Transverse colon (tissue), 4 donors: ENCODE data around the gene CRTC2.

Experiments used
- EP300 ChIP-seq: sonication (generic); formaldehyde crosslinking; IDR thresholded peaks from one replicate; pipeline ENCODE4 v1.6.1; 2017; ENCODE audit warnings: antibody characterized with exemption, low read depth
- POLR2AphosphoS5 ChIP-seq, 3 donors: sonication (generic); formaldehyde crosslinking; IDR thresholded peaks; one replicate each; pipeline ENCODE4 v1.6.1; 2016; ENCODE audit warnings: antibody characterized with exemption in 3 of 3
- TF ChIP-seq, protein P1 (sequence below), 5 experiments: fragments of 200-600 bp in 3 of 5; fragments of 450-650 bp in 2 of 5; sonication (generic) in 3 of 5; IDR thresholded peaks; 1 replicate in 2 of 5; 2 replicates in 3 of 5; pipeline ENCODE4 v1.5.1; 2016 to 2017; ENCODE audit warnings: antibody characterized with exemption in 5 of 5, inconsistent platforms in 3 of 5, mild to moderate bottlenecking in 2 of 5, moderate library complexity in 1 of 5

- TF ChIP-seq POLR2AphosphoS5 (IDR thresholded peaks at IDR 0.05), result no peak
- TF ChIP-seq, protein P1, sequence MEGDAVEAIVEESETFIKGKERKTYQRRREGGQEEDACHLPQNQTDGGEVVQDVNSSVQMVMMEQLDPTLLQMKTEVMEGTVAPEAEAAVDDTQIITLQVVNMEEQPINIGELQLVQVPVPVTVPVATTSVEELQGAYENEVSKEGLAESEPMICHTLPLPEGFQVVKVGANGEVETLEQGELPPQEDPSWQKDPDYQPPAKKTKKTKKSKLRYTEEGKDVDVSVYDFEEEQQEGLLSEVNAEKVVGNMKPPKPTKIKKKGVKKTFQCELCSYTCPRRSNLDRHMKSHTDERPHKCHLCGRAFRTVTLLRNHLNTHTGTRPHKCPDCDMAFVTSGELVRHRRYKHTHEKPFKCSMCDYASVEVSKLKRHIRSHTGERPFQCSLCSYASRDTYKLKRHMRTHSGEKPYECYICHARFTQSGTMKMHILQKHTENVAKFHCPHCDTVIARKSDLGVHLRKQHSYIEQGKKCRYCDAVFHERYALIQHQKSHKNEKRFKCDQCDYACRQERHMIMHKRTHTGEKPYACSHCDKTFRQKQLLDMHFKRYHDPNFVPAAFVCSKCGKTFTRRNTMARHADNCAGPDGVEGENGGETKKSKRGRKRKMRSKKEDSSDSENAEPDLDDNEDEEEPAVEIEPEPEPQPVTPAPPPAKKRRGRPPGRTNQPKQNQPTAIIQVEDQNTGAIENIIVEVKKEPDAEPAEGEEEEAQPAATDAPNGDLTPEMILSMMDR (IDR thresholded peaks at IDR 0.05), result no peak
- TF ChIP-seq EP300, result no peak
These were observed 685 bp downstream of the CRTC2 start for GRCh38 chr1:153957744-153958110.
